Subcutaneous adipose tissue (tissue), 4 donors: ENCODE measurements around the gene ZFP36L2. TPM values are rescaled to one million over a fixed set of nuclear protein-coding genes. Genes with fewer than 3 reads are reported as not detected.

ENCODE experiments used
- CTCF ChIP-seq: fragments of 450-650 bp; IDR thresholded peaks from one replicate; pipeline ENCODE4 v1.5.1; 2016; ENCODE audit warnings: low read depth, mild to moderate bottlenecking, control low read depth, antibody characterized with exemption, moderate library complexity
- total RNA-seq, 4 donors: library from RNA; depleted of rRNA; stranded (reverse); fragments of >200 nt; gene quantifications; one replicate each; pipeline ENCODE4 v1.1.0, GENCODE V29; 2016

The ZFP36L2 gene
- total RNA-seq, 4 donors from 2014 or later, result 124 to 232 (median 141) TPM

GRCh38 chr2:43188561-43189386 is 37.6 kb downstream of the ZFP36L2 start:
- TF ChIP-seq CTCF, result no peak

- TF ChIP-seq CTCF, result no peak
Measured at GRCh38 chr2:43186679-43187374, 39.6 kb downstream of the ZFP36L2 start.

GRCh38 chr2:43186321-43186678 is 40.1 kb downstream of the ZFP36L2 start:
- no peak for TF ChIP-seq CTCF

DNA sequence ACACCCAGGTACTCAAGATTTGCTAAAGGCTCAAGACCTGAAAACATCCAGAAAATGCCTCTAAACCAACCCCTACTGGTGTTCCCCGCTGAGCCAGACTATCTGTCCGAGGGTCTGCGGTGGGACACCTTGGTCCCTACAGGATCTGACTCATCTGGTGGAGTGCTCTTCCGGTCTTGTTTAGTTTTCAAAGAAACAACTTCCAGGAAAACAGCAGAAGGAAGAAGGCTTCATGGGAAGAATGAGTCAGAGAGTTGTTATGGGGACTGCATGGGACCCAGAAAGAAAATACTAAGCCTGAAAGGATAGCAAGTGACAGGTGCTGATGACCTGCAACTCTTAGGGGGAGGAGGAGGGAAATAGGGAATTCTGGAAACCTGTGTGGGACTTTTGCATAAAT is 41.3 kb downstream of the ZFP36L2 start:
- no peak for TF ChIP-seq CTCF

GRCh38 chr2:43184339-43184895 is 42.0 kb downstream of the ZFP36L2 start:
- no peak for TF ChIP-seq CTCF

- TF ChIP-seq CTCF, result no peak
Measured at GRCh38 chr2:43183743-43184142, 42.7 kb downstream of the ZFP36L2 start.

DNA sequence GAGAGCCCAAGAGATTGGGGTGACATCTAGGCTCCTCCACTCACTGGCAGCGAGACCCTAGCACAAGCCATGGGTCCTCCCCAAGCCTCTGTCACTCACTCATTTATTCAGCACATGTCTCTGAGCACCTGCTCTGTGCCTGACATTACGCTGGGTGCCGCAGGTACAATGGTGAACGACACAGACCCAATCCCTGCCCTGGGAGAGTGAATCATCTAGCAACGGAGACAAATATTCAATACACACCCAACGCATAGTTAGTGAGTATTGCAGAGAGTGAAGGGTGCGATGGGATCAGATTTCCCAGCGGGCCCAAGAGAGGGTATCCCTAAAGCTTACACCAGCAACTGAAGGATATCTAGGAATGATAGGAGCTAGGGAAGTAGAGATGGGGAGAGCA is 45.5 kb downstream of the ZFP36L2 start:
- TF ChIP-seq CTCF, result no peak
